Suppressor macrophage (primary cell): ENCODE results near the gene POLRMT.
"Not testable (repeated sequence)": the region's sequence is repeated elsewhere in the genome, so short reads cannot be mapped to it uniquely, and the experiment has no call there.

Experiments used
- DNase-seq, 4 experiments: peaks; one replicate each; pipeline ENCODE4 v3.0.0-alpha.2; 2020 to 2022

The POLRMT gene

DNA sequence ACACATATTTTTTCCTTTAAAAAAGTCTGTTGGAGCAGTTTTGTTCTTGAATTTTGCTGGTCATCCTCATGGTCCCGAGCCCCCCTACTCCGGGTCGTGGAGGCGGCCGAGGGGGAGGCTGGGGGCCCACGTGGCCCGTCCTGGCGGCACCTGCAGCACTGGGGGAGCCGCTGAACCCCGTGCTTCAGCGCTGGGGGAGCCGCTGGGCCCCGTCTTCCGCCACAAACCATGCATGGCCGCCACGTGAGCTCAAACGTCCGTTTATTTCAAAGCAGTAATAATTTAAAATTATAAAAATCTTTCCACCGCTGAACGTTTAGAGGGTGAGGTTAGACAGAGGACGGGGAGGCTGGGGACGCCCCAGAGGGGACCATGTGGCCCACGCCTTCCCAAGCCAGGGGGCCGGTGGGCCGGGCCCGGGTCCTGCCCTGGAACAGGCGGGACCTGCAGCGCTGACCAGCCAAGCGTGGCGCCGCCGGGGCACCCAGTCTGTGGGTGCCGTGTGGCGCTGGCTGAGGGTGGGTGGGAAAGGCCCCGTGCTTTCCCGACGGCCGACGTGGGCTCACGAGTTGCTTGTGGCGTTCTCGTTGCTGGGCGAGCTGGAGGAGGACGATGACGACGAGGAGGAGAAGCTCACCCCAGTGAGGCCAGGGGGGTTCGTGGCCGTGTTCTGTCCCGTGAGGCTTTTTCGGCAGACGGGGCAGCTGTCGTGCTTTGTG is 14.4 kb upstream of the POLRMT start:
- DNase-seq, result no peak

DNA sequence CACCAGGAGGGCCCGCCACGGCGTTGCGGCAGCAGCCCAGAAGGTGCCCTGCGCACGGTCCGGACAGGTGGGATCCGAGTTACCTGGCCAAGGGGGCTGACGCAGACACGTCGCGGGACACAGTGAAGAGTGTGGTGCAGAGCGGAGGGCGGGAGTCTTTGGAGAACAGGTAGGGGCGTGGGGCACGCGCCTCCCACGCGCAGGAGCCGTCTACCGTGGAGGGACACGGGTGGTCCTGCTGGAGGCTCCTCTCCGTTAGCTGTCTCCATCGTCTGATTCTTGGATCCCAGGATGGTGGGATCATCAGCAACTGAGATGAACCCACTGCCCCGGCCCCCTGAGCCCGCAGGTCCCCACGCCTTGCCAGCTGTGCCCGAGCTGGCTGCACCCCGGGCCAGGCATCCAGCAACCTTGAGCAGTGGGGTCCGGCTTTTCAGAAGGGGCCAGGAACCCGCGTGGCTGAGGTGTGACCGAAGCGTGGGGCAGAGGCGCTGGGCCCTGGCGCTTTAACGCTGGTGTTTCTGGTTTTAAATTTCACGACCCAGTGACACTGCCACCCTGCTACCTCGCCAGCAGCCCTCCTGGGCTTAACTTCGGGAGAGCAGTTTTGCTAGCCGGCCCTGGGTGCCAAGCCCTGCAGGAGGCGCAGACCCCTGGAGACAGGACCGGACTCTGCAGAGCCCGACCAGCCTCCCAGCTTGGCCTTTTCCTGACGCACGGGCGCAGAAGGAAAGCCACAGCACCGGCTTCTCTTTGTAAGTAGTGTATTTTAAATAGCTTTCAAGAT is 13.6 kb upstream of the POLRMT start:
- DNase-seq, result no peak

DNA sequence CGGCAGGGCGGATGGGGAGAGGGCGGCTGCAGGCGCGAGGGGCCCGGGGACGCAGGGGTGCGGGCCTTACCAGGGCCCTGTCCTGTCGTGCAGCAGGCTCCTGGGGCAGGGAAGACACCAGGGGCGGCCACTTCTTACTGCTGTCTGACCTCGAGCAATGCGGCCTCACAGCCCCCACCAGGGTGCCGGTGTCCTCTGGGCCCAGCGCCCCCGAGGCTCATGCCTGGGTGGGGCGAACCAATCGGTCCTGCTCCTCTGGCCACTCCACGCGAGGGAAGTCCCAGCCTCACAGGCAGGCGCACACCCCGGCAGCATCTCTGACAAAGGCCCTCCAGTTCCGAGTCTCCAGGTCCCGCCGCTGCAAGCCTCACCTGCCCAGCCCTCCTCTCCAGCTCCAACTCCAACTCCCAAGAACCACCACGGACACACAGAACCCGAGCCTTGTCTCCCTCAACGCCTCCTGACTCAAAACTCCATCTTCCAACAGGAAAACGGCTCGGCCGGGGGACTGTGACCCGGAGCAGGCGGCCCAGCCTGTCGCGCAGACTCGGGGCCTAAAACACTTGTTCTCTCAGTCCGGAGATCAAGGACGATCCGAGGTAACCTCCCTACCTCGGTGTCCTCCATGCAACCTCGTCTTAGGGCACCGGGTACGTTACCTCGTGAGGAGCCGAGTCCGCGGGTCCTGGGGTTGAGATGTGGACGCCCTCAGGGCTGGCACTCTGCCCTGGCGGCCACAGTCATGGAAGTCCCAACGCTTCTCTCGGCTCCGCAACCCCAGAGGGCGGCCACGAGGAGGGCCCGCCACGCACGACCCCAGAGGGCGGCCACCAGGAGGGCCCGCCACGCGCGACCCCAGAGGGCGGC is 12.8 kb upstream of the POLRMT start:
- DNase-seq, result no peak

DNA sequence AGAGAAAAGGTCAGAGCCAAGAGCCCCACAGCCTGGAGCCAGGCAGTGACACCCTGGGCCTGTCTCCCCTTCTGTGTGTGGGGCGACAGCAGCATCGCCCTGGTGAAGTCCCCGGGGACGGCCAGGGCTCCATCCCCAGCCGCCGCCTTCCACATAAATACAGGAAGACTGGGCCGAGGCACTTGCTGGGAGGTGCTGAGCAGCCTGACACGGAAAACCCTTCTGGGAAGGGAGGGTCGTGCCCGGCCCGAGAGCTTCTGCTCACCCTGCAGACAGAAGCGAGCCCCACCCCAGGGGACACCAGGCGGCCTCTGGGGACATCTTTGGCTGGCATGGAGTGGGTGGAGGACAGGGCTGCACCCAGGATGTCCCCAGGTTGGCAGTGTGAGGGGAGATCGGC is 11.5 kb upstream of the POLRMT start:
- no peak for DNase-seq

DNA sequence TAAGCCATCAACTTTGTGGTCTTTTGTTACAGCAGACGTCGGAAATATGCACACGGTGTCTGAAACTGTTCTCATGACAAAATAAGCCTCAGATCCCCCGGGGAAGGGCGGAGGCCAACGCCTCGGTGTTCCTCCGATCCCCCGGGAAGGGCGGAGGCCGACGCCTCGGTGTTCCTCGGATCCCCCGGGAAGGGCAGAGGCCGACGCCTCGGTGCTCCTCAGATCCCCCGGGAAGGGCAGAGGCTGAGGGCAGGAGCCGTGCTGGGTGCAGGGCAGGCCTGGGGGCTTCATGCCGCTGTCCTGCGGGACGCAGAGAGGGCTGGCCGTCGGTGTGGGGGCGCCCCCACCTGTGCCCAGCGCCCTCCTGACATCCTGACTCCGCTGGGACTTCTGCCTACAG is 11.0 kb upstream of the POLRMT start:
- DNase-seq, result no peak

DNA sequence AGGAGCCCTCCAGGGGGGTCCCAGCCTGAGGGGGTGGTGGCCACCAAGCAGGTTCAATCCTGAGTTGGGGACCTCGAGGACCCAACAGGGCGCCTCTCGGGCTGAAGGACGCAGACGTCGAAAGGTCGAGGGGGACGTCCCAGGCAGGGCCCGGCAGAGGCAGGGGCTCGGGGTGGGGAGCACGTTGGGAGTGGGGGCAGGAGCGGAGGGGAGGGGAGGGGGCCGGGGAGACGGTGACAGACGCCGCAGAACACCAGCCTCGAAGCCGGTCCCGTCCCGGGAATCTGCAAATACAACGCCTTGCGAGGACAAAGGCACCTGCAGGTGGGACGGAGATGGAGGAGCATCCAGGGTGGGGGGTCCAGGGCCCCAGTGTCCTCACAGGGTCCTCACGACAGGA is 10.4 kb upstream of the POLRMT start:
- DNase-seq, result no peak

DNA sequence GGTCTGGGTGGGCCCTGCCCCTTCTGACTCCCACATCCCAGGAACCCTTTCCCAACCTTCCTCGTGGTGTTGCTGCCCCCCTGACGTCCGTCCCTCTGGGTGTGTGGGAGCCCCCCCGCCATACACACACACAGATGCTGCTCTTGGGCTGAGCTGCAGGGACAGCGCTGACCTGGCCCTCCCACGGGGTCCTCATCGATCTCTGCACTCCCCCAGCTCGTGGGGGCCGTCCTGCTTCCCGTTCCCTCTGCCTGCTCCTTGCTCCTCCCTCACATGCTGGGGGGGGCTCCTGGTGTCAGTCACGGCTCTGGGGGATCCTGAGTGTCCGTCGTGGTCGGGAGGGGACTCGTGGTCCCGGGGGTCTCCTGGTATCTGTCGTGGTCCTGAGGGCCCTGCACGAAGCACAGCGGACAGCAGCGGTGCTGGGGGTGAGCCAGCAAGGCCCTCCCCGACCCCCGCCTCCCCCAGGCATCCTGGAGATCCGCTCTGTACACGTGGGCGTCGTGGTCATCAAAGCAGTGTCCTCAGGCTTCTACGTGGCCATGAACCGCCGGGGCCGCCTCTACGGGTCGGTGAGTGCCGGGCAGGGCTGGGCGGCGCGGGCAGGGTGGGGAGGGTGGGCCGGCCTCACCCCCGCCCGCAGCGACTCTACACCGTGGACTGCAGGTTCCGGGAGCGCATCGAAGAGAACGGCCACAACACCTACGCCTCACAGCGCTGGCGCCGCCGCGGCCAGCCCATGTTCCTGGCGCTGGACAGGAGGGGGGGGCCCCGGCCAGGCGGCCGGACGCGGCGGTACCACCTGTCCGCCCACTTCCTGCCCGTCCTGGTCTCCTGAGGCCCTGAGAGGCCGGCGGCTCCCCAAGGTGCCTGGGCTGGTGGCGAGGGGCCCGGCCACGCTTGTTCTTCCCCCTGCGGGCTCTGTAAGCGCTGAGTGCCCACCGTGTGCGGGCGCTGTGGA is 9.7 kb upstream of the POLRMT start:
- no peak for DNase-seq

DNA sequence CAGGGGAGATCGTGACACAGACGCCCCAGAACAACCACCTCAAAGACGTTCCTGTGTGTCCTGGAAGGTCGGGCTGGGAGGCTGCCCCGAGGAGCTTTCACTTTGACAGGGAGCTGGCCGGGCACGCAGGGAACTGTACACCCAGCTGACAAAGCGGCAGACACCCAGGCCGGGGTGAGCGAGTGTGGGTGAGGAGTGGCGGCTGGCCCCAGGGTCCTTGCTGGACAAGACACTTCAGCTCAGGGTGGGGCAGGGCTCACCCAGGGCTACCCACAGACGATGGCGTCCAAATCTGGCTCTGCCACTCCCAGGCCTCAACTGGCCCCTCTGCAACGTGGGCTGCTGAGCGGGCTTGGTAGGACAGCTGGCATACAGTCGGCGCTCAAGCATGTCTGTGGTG is 8.4 kb upstream of the POLRMT start:
- no peak for DNase-seq

DNA sequence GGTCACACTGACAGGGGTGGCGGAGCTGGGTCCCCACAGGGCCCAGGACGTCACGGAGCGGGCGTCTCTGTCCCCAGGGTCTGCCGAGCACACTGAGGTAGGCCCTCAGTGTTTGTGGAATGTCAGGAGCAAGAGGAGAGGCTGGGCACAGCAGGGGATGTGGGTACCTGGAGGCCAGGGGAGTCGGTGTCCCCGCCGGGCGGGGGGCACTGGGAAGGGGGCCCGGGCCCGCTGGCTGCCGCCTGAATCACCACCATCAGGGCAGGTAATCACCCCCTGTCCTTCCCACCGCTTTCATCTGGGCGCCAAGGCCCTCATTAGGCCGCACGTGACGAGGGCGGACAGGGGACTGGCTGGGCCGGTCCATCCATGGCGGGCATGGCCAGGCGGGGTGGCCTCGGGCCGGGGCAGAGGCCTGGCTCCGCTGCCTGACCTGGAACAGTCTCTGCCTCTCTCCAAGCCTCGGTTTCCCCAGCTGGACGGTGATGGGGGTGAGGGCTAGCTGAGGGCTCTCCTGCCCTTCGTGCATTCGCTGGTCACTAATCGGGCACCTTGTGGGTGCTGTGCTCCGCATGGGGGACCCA is 7.4 kb upstream of the POLRMT start:
- no peak for DNase-seq

DNA sequence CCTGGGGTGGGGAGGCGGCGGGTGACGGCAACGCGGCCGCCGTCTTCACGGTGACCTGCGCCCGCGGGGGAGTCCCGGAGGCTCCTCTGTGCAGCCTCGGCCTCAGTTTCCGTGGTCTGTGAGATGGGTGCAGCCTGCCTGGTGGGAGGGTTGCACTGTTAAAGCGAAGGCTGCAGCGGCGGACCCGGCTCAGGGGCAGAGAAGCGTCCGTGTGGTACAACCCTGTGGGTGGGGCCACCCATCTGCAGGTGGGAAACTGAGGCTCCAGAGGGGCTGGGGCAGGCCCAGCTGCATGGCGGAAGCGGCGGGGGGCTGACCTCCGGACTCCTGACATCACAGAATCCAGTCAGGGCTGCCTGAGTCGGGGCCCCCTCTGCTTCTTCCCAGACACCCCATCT is 6.8 kb upstream of the POLRMT start:
- DNase-seq, result no peak

DNA sequence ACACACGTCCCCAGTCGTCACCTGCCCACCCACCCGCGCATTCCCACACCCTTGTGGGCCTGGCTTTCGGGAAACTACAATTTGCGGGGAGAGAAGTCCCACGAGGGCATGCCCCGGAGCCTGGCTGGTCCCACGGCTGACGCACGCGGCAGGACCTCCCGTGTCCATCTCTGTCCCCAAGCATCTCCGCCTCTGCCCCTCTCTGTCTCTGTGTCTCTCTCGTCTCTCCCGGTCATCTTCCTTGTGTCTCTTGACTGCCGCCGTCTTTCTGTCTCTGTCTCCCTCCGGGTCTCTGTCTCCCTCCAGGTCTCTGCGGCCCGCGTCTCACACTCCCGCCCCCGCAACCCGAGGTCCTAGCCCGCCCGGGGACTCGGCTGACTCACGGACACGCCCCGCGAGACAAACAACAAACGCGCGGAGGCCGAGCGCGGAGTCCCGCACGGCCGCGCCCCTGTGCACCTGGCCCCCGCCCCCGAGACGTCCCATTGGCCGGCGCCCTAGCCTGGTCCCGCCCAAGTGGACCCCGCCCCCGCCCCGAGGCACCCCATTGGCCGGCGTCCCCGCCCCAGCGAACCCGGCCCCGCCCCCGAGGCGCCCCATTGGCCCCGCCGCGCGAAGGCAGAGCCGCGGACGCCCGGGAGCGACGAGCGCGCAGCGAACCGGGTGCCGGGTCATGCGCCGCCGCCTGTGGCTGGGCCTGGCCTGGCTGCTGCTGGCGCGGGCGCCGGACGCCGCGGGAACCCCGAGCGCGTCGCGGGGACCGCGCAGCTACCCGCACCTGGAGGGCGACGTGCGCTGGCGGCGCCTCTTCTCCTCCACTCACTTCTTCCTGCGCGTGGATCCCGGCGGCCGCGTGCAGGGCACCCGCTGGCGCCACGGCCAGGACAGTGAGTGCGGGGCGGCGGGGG is 6.2 kb upstream of the POLRMT start, which contains the start of gene FGF22:
FGF22 (plus strand) TSS at position 627 of the 908 bp plus-strand sequence; CDS start at position 674, 47 bp downstream.
- peak; percentile 91 to 98 (median 94) for DNase-seq

DNA sequence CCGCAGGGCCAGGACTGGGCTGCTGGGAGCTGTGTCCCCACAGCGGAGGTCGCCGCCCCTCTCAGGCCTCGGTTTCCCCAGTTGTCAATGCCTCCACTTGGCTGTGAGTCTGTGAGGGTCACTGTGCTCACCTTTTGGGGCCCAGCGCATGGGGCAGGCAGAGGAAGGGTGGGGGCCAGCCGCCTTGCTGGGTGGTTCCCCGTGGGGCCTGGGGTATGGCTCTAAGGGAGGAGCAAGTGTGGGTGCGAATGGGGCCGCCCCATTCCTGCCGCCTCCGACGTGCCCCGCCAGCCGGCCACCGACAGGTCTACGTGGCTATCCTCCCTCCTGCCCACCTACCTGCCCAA is 5.5 kb upstream of the POLRMT start:
- no peak for DNase-seq

DNA sequence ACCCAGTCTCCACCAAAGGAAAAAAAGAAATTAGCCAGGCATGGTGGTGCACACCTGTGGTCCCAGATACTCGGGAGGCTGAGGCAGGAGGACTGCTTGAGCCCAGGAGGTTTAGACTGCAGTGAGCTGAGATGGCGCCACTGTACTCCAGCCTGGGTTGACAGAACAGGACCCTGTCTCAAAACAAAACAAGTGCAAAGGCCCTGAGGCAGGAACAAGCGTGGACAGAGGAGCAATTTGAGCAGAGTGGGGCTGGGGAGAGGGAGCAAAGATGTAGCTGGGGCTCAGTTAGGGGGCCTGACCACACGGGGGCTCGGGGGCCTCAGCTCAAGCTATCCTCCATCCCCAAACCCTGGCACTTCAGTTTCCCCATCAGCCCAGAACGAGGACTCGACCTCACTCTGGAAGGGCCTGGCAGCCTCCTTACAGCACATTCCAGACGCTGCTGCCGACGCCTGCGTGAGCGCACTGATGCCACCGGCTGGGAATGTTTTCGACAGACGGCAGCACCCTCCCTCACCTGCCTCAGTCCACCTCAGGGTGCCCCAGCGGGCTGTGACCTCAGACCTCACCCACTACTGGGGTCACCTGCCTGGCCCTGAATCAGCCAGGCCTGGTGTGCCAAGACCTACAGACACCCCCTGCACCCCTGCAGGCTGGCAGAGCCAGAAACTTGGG is 1.8 kb upstream of the POLRMT start:
- no peak for DNase-seq

DNA sequence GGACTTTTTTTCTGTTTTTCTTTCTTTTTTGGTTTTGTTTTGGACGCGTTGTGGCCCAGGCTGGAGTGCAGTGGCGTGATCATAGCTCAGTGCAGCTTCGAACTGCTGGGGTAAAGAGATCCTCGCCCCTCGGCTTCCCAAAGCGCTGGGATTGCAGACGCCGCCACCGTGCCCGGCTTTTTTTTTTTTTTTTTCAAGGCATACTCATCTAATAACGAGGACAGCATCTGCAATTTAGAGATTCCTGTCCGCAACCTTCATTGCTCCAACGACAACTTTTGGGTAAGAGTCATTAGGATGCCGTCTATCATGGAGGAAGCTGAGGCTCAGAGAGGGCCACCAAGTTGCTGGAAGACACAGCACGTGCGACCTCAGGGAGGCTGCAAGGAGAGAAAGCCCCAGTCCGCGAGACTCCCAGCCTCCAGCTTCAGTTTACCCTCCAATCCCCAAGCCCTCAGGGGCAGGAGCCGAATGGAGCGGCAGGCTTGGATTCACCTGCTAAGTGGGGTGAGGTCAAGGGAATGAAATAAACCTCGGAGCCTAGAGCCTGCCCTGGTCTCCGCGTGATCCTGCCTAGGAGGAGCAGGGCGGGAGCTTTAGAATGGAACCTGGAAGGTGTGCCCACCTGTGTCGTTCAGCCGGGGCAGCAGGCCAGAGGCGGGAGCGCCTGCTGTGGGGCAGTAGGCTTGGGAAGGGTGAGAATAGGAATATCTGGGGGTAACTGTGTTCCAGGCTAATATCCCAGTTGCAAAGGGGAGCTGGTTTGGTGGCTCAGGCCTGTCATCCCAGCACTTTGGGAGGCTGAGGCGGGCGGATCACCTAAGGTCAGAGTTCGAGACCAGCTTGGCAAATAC is 676 bp upstream of the POLRMT start:
- DNase-seq, result peak in 2 of 4 experiments; percentile 24 to 25

DNA sequence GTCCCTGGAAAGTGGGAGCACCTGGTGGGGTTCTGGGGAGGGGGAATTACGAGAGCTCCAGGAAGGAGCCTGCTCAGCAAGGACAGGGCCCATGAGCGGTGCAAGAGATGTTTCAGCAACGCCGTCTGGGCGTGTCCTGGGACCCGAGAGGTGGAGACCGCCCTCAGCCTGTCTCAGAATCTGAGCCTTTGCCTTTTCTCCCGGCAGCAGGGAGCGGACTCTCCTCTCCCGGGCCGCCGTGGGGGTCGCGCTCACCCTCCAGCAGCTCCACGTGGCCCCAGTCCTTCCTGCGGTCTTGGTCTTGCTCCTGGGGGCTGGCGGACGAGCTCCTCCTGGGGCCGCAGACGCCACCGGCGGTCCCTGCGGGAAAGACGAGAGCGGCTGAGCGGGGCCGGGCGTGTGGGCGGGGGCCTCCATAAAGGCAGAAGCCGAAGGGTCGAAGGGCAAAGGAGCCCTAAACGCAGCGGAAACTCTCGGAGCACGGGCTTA is 714 bp downstream of the POLRMT start:
- DNase-seq, result peak; percentile 65 to 88 (median 76)

DNA sequence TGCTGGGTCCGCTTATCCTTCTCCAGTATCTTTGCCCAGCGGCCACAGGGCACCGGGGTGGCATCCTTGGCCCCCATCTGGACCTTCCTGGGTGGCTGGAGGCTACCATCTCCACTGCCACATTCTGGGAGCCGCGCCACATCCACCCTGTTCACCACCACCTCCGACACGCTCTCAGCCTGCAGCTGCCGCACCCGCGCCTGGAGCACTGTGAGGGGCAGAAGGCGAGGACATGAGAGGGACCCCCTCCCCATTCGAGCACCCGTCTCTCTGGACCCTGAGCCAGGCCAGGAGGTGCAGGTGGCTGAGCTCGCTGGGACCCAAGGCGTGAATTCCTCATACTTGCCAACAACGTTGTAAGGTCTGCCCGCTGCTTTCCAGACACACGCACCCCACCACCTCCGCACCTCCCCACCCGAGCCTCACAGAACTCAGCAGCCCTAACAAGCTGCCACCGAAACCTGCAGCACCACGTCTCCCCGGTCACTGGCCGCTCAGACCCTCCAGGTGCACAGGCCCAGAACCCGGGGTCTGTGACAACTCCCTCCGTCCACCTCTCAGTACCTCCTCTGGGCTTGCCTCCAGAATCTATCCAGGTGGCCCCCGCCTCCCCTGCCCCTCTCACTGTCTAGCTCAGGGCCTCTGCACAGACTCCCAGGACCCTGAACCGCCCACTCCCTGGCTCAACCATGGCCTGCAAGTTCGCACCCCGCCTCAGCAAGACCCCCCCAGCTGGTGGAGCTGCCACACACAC is 3.2 kb downstream of the POLRMT start:
- DNase-seq, result no peak

DNA sequence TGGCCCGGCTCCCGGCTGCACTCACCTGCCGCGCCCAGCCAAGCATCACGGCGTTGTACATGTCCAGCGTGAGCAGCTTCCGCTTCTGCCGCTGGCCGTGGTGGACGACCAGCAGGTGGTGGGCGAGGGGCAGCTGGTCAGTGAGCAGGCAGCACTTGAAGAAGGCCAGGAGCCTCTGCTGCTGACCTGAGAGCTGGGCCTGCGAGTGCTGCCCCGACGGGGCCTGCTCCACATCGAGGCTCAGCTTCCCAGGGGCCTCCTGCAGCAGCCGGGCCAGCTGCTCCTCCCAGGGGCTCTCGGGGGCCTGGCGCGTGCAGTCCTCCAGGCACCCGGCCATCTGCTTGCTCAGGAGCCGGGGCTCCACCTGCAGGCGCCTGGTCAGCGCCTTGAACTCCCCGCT is 3.8 kb downstream of the POLRMT start:
- DNase-seq, result not testable (repeated sequence)

DNA sequence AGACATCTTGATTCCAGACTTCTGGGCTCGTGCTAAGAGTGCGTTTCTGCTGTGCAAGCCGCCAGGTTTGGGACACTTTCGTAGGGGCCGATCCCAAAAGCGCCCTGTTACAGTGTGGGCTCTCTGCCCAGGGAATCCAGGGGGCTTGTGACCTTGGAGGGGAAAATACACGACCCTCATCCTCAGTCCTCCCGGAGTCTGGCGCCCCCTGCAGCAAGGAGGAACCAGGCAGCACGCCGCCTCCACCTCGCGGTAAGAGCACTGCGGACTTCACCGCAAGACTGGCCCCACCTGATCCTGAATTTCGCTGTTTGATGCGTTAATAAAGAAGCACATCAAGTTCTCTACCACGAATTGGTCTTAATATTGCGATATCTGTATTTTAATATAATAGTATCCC is 5.2 kb downstream of the POLRMT start:
- DNase-seq, result peak in 1 of 4 experiments; percentile 32
